Cardiac fibroblast (primary cell): Measurements from ENCODE around the gene MYL6B.

Experiments
- DNase-seq, 2 donors: peaks; one replicate each; pipeline versions ENCODE4 v3.0.0 to v3.0.0-alpha.2; 2010; ENCODE audit warnings: low read depth in 2 of 2
- H3K4me3 ChIP-seq, 2 donors: replicated peaks in 1 of 2; 1 replicate in 1 of 2; 2 replicates in 1 of 2; pipeline ENCODE4 v1.5.1; 2011; ENCODE audit warnings: low read depth in 2 of 2, low read length in 2 of 2, mild to moderate bottlenecking in 2 of 2, moderate library complexity in 1 of 2
- CTCF ChIP-seq: IDR thresholded peaks from one replicate; pipeline ENCODE4 v1.5.1; 2011; ENCODE audit warnings: low read depth, mild to moderate bottlenecking, low read length, inconsistent platforms

The MYL6B gene

GRCh38 chr12:56158029-56158925, 5.9 kb downstream of the MYL6B start, which contains the start of gene MYL6:
Gene MYL6 (plus strand): TSS chr12:56158359. CDS start chr12:56158402, 43 bp downstream.
- DNase-seq = peak; percentile 98 to 99
- no peak for TF ChIP-seq CTCF
- H3K4me3 ChIP-seq = peak within 1 kb of the TSS; percentile 93 to 98

- peak overlapping the region; percentile 93 to 98 for H3K4me3 ChIP-seq
- DNase-seq = peak; percentile 80 to 86
- no peak for TF ChIP-seq CTCF
These were observed 6.6 kb downstream of the MYL6B start for GRCh38 chr12:56158926-56159461.

- H3K4me3 ChIP-seq = peak overlapping the region; percentile 93 to 98
- DNase-seq = peak in 1 of 2 donors; percentile 7
- no peak for TF ChIP-seq CTCF
These were observed 7.2 kb downstream of the MYL6B start for GRCh38 chr12:56159482-56160192.

GRCh38 chr12:56160193-56160763, 7.9 kb downstream of the MYL6B start:
- DNase-seq = peak; percentile 56 to 68
- no peak for TF ChIP-seq CTCF

GRCh38 chr12:56160894-56161689, 8.7 kb downstream of the MYL6B start:
- no peak for TF ChIP-seq CTCF
- peak overlapping the region; percentile 93 to 98 for H3K4me3 ChIP-seq
- DNase-seq = no peak

More at GRCh38 chr12:56160193-56160763, 7.9 kb downstream of the MYL6B start:
- peak overlapping the region; percentile 93 to 98 for H3K4me3 ChIP-seq

GRCh38 chr12:56161690-56162351, 9.4 kb downstream of the MYL6B start:
- TF ChIP-seq CTCF = no peak
- H3K4me3 ChIP-seq = no peak overlapping the region
- peak in 1 of 2 donors; percentile 9 for DNase-seq
